CD4-positive, alpha-beta T cell (primary cell): ENCODE measurements around the gene HADH. TPM values are rescaled to one million over a fixed set of nuclear protein-coding genes. Genes with fewer than 3 reads are reported as not detected.

ENCODE experiments used
- ATAC-seq: fragments of 200-7000 bp; cut with Tn5 transposase; one replicate; pipeline ENCODE4 v1.10.0; 2022; ENCODE audit warnings: mild to moderate bottlenecking; ENCODE audit not compliant: poor library complexity
- CTCF ChIA-PET: fragments of 350-600 bp; sonication (Branson Sonifier 250); formaldehyde crosslinking; loops from one replicate; lab custom pipeline; 2021; ENCODE audit warnings: antibody characterized with exemption, inconsistent platforms; lab: Charles Lee
- POLR2A ChIA-PET: fragments of 350-600 bp; sonication (Branson Sonifier 250); formaldehyde crosslinking; loops from one replicate; lab custom pipeline; 2021; ENCODE audit warnings: antibody characterized with exemption, inconsistent platforms; lab: Charles Lee
- DNase-seq, 14 experiments: peaks; one replicate each; pipeline ENCODE4 v3.0.0-alpha.2; 2013 to 2020; ENCODE audit warnings: mixed read lengths in 2 of 14
- H3K27ac ChIP-seq, 2 donors: one replicate each; pipeline versions ENCODE4 v1.5.1 to v1.7.0; 2013; ENCODE audit warnings: low read length in 2 of 2, low read depth in 1 of 2, mild to moderate bottlenecking in 1 of 2
- H3K27me3 ChIP-seq, 2 experiments: 1 replicate in 1 of 2; 2 replicates in 1 of 2; pipeline versions ENCODE4 v1.6.1 to v1.7.0; 2013; ENCODE audit warnings: low read length in 2 of 2, control low read depth in 1 of 2, mild to moderate bottlenecking in 1 of 2, moderate library complexity in 1 of 2; ENCODE audit not compliant: insufficient read depth in 2 of 2, control insufficient read depth in 1 of 2
- H3K36me3 ChIP-seq: one replicate; pipeline ENCODE4 v1.6.1; 2013; ENCODE audit warnings: low read length, control low read depth; ENCODE audit not compliant: insufficient read depth
- H3K4me1 ChIP-seq: one replicate; pipeline ENCODE4 v1.6.1; 2013; ENCODE audit warnings: low read length, control low read depth; ENCODE audit not compliant: insufficient read depth
- H3K4me3 ChIP-seq: one replicate; pipeline ENCODE4 v1.5.1; 2013; ENCODE audit warnings: mild to moderate bottlenecking, low read length, moderate library complexity
- H3K9me3 ChIP-seq, 2 experiments: 1 replicate in 1 of 2; 2 replicates in 1 of 2; pipeline versions ENCODE4 v1.6.1 to v1.7.0; 2013; ENCODE audit warnings: low read length in 2 of 2, mild to moderate bottlenecking in 2 of 2, control low read depth in 1 of 2, moderate library complexity in 1 of 2; ENCODE audit not compliant: control insufficient read depth in 1 of 2, insufficient read depth in 1 of 2
- H3K27ac Mint-ChIP-seq: one replicate; pipeline ENCODE4 v1.8.0; 2020; ENCODE audit warnings: mixed read lengths
- H3K27me3 Mint-ChIP-seq: one replicate; pipeline ENCODE4 v1.8.0; 2021; ENCODE audit warnings: mixed read lengths
- H3K36me3 Mint-ChIP-seq: one replicate; pipeline ENCODE4 v1.8.0; 2021; ENCODE audit warnings: low read depth, mixed read lengths
- H3K4me1 Mint-ChIP-seq: one replicate; pipeline ENCODE4 v1.8.0; 2021; ENCODE audit warnings: low read depth, mixed read lengths
- H3K4me3 Mint-ChIP-seq: one replicate; pipeline ENCODE4 v1.8.0; 2020; ENCODE audit warnings: mild to moderate bottlenecking, mixed read lengths
- H3K9me3 Mint-ChIP-seq: one replicate; pipeline ENCODE4 v1.8.0; 2020; ENCODE audit warnings: mixed read lengths
- CTCF ChIP-seq: fragments of 200-600 bp; IDR thresholded peaks from one replicate; pipeline ENCODE4 v1.8.0; 2022; ENCODE audit warnings: antibody characterized with exemption, mild to moderate bottlenecking
- intact Hi-C, 2 experiments: fragments of 100-400 bp; cut with DNase I in 1 of 2; cut with micrococcal nuclease in 1 of 2; formaldehyde crosslinking; loops; one replicate each; pipeline versions ENCODE4 v1.15.1 to v1.9.0; 2023 to 2025; cut with DNase I, micrococcal nuclease
- total RNA-seq, 174 experiments: library from RNA in 2 of 174; stranded (reverse) in 2 of 174; gene quantifications; one replicate each; pipeline ENCODE4 v1.2.3 and lab custom pipeline; 2021 to 2026

The HADH gene
- total RNA-seq, 2 experiments from 2014 or later, result 16.1 to 16.3 TPM

GRCh38 chr4:107970063-107970798 lies 19.5 kb upstream of the HADH start:
- Histone ChIP-seq H3K9me3 (no peaks in the 10 kb centered on the region), H3K27me3 (no peaks in the 10 kb centered on the region), H3K4me1 (no peaks in the 10 kb centered on the region), H3K27ac (no peak overlapping the region), H3K36me3 (no peaks in the 10 kb centered on the region), H3K4me3 (no peak overlapping the region)
- Mint-ChIP-seq H3K9me3 (peaks cover 2% of the 10 kb centered on the region), H3K27me3 (peaks cover 11% of the 10 kb centered on the region), H3K4me1 (no peaks in the 10 kb centered on the region), H3K36me3 (no peaks in the 10 kb centered on the region), H3K27ac (no peak overlapping the region), H3K4me3 (no peak overlapping the region)
- no peak for TF ChIP-seq CTCF
- ChIA-PET POLR2A (no interaction called here), CTCF (no interaction called here)
- intact Hi-C loops, result no loop called here
- DNase-seq, result no peak
- ATAC-seq, result no peak

GRCh38 chr4:107972605-107973004 lies 17.1 kb upstream of the HADH start:
- TF ChIP-seq CTCF, result no peak
- H3K9me3 ChIP-seq, result no peaks in the 10 kb centered on the region
- no peaks in the 10 kb centered on the region for H3K36me3 ChIP-seq
- no peaks in the 10 kb centered on the region for H3K27me3 ChIP-seq
- Mint-ChIP-seq H3K27ac (no peak overlapping the region), H3K9me3 (no peaks in the 10 kb centered on the region), H3K4me3 (no peak overlapping the region), H3K4me1 (no peaks in the 10 kb centered on the region), H3K36me3 (no peaks in the 10 kb centered on the region), H3K27me3 (peaks cover 11% of the 10 kb centered on the region)
- no peak for ATAC-seq
- DNase-seq, result no peak
- no peak overlapping the region for H3K27ac ChIP-seq
- no peaks in the 10 kb centered on the region for H3K4me1 ChIP-seq
- ChIA-PET POLR2A (no interaction called here), CTCF (no interaction called here)
- no peak overlapping the region for H3K4me3 ChIP-seq
- intact Hi-C loops, result no loop called here

- intact Hi-C loops, result no loop called here
- Mint-ChIP-seq H3K4me3 (no peak overlapping the region), H3K4me1 (no peaks in the 10 kb centered on the region), H3K27me3 (peaks cover 4% of the 10 kb centered on the region), H3K9me3 (no peaks in the 10 kb centered on the region), H3K27ac (no peak overlapping the region), H3K36me3 (no peaks in the 10 kb centered on the region)
- Histone ChIP-seq H3K27me3 (no peaks in the 10 kb centered on the region), H3K4me1 (no peaks in the 10 kb centered on the region), H3K36me3 (no peaks in the 10 kb centered on the region), H3K9me3 (no peaks in the 10 kb centered on the region), H3K27ac (no peak overlapping the region), H3K4me3 (no peak overlapping the region)
- ATAC-seq, result no peak
- no peak for TF ChIP-seq CTCF
- no peak for DNase-seq
- POLR2A ChIA-PET, result no interaction called here
- CTCF ChIA-PET, result no interaction called here
These were observed 15.2 kb upstream of the HADH start for GRCh38 chr4:107974523-107974922.
